Central memory CD4-positive, alpha-beta T cell (primary cell): ENCODE measurements around the gene GSE1.

ENCODE experiments used
- DNase-seq: peaks from one replicate; pipeline ENCODE4 v3.0.0; 2022

GSE1 gene

GRCh38 chr16:85663891-85664321 lies 50.8 kb downstream of the GSE1 start:
- no peak for DNase-seq

GRCh38 chr16:85664580-85665372 lies 51.7 kb downstream of the GSE1 start:
- DNase-seq: no peak

- DNase-seq: no peak
Measured at GRCh38 chr16:85665373-85665740, 52.2 kb downstream of the GSE1 start.

- no peak for DNase-seq
Measured at GRCh38 chr16:85665929-85666328, 52.8 kb downstream of the GSE1 start.

- no peak for DNase-seq
Measured at GRCh38 chr16:85667261-85667660, 54.1 kb downstream of the GSE1 start.

GRCh38 chr16:85667841-85668413 lies 54.8 kb downstream of the GSE1 start:
- DNase-seq: no peak

GRCh38 chr16:85668676-85669424 lies 55.7 kb downstream of the GSE1 start:
- no peak for DNase-seq

- no peak for DNase-seq
Measured at GRCh38 chr16:85670840-85671239, 57.7 kb downstream of the GSE1 start.

GRCh38 chr16:85673529-85674417 lies 60.7 kb downstream of the GSE1 start:
- no peak for DNase-seq

GRCh38 chr16:85674418-85674755 lies 61.3 kb downstream of the GSE1 start:
- no peak for DNase-seq

- DNase-seq: no peak
Measured at GRCh38 chr16:85674828-85675227, 61.7 kb downstream of the GSE1 start.

- DNase-seq: no peak
Measured at GRCh38 chr16:85675251-85675874, 62.2 kb downstream of the GSE1 start.

- DNase-seq: no peak
Measured at GRCh38 chr16:85676466-85676865, 63.3 kb downstream of the GSE1 start.

- no peak for DNase-seq
Measured at GRCh38 chr16:85677383-85677967, 64.4 kb downstream of the GSE1 start.

GRCh38 chr16:85678016-85678415 lies 64.9 kb downstream of the GSE1 start:
- no peak for DNase-seq

GRCh38 chr16:85678821-85679220 lies 65.7 kb downstream of the GSE1 start:
- no peak for DNase-seq

GRCh38 chr16:85679870-85680269 lies 66.7 kb downstream of the GSE1 start:
- DNase-seq: no peak

- DNase-seq: no peak
Measured at GRCh38 chr16:85680352-85680944, 67.3 kb downstream of the GSE1 start.

GRCh38 chr16:85681255-85681654 lies 68.1 kb downstream of the GSE1 start:
- DNase-seq: no peak

GRCh38 chr16:85682516-85682915 lies 69.4 kb downstream of the GSE1 start:
- no peak for DNase-seq

- DNase-seq: no peak
Measured at GRCh38 chr16:85683363-85683762, 70.2 kb downstream of the GSE1 start.

GRCh38 chr16:85685251-85685650 lies 72.1 kb downstream of the GSE1 start:
- no peak for DNase-seq
